HCT116 (cell line): ENCODE data around the gene RBM15B.

Experiments used
- CBX3 ChIP-seq: IDR thresholded peaks from 2 replicates; pipeline ENCODE4 v1.6.1; 2012; ENCODE audit warnings: low read depth
- CEBPB ChIP-seq: IDR thresholded peaks from 2 replicates; pipeline ENCODE4 v1.6.1; 2012; ENCODE audit warnings: low read depth
- EZH2 ChIP-seq: fragments of 200-600 bp; sonication (generic); IDR thresholded peaks from 2 replicates; pipeline ENCODE4 v1.6.1; 2017; ENCODE audit warnings: antibody characterized with exemption, mixed run types
- EZH2phosphoT487 ChIP-seq: fragments of 200-600 bp; IDR thresholded peaks from 2 replicates; pipeline ENCODE4 v1.6.1; 2018; ENCODE audit warnings: antibody characterized with exemption, borderline replicate concordance
- JUND ChIP-seq: IDR thresholded peaks from 2 replicates; pipeline ENCODE4 v1.6.1; 2012
- POLR2A ChIP-seq: IDR thresholded peaks from 2 replicates; pipeline ENCODE4 v1.7.0; 2011; ENCODE audit warnings: borderline replicate concordance; ENCODE audit not compliant: insufficient read depth, insufficient read length; ENCODE audit errors: extremely low read depth
- POLR2AphosphoS5 ChIP-seq: IDR thresholded peaks from 2 replicates; pipeline ENCODE4 v1.6.1; 2011; ENCODE audit warnings: mild to moderate bottlenecking, low read depth, low read length, moderate library complexity
- RAD21 ChIP-seq: IDR thresholded peaks from 2 replicates; pipeline ENCODE4 v1.6.1; 2012; ENCODE audit warnings: low read depth, mild to moderate bottlenecking
- SP1 ChIP-seq: IDR thresholded peaks from 2 replicates; pipeline ENCODE4 v1.6.1; 2012; ENCODE audit warnings: low read depth
- SRF ChIP-seq: IDR thresholded peaks from 2 replicates; pipeline ENCODE4 v1.6.1; 2012; ENCODE audit warnings: low read depth
- ZFX ChIP-seq: fragments of 450-650 bp; IDR thresholded peaks from 2 replicates; pipeline ENCODE4 v1.6.1; 2017
- ZNF274 ChIP-seq: fragments of 200-500 bp; sonication (Bioruptor generic); IDR thresholded peaks from 2 replicates; pipeline ENCODE4 v1.6.1; 2014; ENCODE audit warnings: mild to moderate bottlenecking, low read depth, low read length, inconsistent platforms
- TF ChIP-seq, protein P1 (sequence below), 3 experiments: fragments of 200-600 bp in 1 of 3; sonication (generic) in 1 of 3; IDR thresholded peaks in 2 of 3; conservative IDR thresholded peaks in 1 of 3; 2 replicates each; pipeline ENCODE4 v1.5.1; 2012 to 2017; ENCODE audit warnings: low read depth in 2 of 3, low read length in 2 of 3, antibody characterized with exemption in 1 of 3, borderline replicate concordance in 1 of 3, control low read depth in 1 of 3, mild to moderate bottlenecking in 1 of 3, mixed read lengths in 1 of 3, mixed run types in 1 of 3, moderate library complexity in 1 of 3; ENCODE audit not compliant: insufficient read depth in 1 of 3
- TF ChIP-seq, protein P2 (sequence below): IDR thresholded peaks from 2 replicates; pipeline ENCODE4 v1.6.1; 2011; ENCODE audit warnings: mild to moderate bottlenecking, low read length, moderate library complexity; ENCODE audit not compliant: insufficient replicate concordance; ENCODE audit errors: extremely low read depth

DNA sequence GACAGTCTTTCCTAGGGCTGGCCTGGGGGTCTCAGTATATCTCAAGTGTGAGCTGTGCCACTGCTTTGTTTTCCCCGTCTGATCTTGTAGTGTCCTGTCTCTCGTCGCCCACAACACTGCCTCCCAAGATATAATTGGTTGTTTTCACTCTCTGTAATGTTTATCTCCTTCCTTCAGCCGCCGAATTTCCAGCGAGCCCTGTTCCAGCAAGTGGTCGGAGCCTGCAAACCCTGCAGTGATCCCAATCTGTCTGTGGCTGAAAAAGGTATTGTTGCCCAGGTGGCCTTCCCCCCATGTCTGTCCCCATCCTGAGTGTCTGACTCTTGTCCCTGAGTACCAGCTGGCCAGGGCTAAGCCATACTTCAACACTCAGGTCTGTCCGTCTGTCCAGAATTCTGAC lies 15.5 kb upstream of the RBM15B start:
- no peak for TF ChIP-seq POLR2A
- no peak for TF ChIP-seq EZH2
- no peak for TF ChIP-seq RAD21
- no peak for TF ChIP-seq ZFX
- no peak for TF ChIP-seq CEBPB
- TF ChIP-seq, protein P1, sequence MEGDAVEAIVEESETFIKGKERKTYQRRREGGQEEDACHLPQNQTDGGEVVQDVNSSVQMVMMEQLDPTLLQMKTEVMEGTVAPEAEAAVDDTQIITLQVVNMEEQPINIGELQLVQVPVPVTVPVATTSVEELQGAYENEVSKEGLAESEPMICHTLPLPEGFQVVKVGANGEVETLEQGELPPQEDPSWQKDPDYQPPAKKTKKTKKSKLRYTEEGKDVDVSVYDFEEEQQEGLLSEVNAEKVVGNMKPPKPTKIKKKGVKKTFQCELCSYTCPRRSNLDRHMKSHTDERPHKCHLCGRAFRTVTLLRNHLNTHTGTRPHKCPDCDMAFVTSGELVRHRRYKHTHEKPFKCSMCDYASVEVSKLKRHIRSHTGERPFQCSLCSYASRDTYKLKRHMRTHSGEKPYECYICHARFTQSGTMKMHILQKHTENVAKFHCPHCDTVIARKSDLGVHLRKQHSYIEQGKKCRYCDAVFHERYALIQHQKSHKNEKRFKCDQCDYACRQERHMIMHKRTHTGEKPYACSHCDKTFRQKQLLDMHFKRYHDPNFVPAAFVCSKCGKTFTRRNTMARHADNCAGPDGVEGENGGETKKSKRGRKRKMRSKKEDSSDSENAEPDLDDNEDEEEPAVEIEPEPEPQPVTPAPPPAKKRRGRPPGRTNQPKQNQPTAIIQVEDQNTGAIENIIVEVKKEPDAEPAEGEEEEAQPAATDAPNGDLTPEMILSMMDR (IDR thresholded peaks at IDR 0.05 in 2 of 3, conservative IDR thresholded peaks at IDR 0.05 in 1 of 3; ENCODE audit: borderline replicate concordance in 1 of 3, insufficient read depth in 1 of 3, low read depth in 2 of 3, low read length in 2 of 3), result no peak
- TF ChIP-seq SRF, result no peak
- no peak for TF ChIP-seq JUND
- TF ChIP-seq, protein P2, sequence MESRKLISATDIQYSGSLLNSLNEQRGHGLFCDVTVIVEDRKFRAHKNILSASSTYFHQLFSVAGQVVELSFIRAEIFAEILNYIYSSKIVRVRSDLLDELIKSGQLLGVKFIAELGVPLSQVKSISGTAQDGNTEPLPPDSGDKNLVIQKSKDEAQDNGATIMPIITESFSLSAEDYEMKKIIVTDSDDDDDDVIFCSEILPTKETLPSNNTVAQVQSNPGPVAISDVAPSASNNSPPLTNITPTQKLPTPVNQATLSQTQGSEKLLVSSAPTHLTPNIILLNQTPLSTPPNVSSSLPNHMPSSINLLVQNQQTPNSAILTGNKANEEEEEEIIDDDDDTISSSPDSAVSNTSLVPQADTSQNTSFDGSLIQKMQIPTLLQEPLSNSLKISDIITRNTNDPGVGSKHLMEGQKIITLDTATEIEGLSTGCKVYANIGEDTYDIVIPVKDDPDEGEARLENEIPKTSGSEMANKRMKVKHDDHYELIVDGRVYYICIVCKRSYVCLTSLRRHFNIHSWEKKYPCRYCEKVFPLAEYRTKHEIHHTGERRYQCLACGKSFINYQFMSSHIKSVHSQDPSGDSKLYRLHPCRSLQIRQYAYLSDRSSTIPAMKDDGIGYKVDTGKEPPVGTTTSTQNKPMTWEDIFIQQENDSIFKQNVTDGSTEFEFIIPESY, result no peak
- TF ChIP-seq POLR2AphosphoS5, result no peak
- no peak for TF ChIP-seq EZH2phosphoT487
- no peak for TF ChIP-seq ZNF274
- TF ChIP-seq SP1, result no peak
- no peak for TF ChIP-seq CBX3
